ENCODE results near the gene NF2. TPM values are rescaled to one million over a fixed set of nuclear protein-coding genes. Genes with fewer than 3 reads are reported as not detected.

The NF2 gene
- total RNA-seq, 1 donor, result 65.9 TPM

DNA sequence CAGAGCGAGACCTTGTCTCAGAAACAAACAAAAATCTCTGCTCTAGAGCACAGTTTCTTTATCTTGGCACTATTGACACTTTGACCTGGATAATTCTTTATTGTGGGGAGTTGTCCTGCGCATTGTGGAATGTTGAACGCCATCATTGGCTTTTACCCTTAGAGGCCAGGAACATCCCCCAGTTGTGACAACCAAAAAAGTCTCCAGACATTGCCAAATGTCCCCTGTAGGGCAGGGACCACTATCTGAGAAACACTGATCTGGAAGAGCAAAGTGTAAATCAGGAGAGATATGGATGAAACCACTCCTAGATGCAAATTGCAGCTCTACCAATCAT, 4.8 kb upstream of the NF2 start:
- DNase-seq (ENCODE audit: low read depth), result no peak
- no peak overlapping the region for H3K4me3 ChIP-seq (ENCODE audit: low read depth, low read length)
- TF ChIP-seq, protein P1, sequence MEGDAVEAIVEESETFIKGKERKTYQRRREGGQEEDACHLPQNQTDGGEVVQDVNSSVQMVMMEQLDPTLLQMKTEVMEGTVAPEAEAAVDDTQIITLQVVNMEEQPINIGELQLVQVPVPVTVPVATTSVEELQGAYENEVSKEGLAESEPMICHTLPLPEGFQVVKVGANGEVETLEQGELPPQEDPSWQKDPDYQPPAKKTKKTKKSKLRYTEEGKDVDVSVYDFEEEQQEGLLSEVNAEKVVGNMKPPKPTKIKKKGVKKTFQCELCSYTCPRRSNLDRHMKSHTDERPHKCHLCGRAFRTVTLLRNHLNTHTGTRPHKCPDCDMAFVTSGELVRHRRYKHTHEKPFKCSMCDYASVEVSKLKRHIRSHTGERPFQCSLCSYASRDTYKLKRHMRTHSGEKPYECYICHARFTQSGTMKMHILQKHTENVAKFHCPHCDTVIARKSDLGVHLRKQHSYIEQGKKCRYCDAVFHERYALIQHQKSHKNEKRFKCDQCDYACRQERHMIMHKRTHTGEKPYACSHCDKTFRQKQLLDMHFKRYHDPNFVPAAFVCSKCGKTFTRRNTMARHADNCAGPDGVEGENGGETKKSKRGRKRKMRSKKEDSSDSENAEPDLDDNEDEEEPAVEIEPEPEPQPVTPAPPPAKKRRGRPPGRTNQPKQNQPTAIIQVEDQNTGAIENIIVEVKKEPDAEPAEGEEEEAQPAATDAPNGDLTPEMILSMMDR (IDR thresholded peaks at IDR 0.05; ENCODE audit: insufficient read depth, low read length), result no peak

DNA sequence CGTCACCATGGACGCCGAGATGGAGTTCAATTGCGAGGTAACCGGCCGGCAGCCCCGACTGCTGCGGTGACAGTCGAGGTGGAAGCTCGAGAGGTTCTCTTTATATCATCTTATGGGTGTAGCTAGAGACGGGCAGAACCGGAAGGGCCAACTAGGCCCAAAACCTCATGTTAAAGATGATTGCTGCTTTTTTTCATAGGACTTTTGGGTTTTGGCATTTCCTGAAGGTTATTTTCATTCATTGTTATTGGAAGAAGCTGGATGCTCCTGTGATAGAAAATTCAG, 585 bp downstream of the NF2 start:
- DNase-seq (ENCODE audit: low read depth), result peak; percentile 36
- H3K4me3 ChIP-seq (ENCODE audit: low read depth, low read length), result peak overlapping the region; percentile 81
- TF ChIP-seq, protein P1 (IDR thresholded peaks at IDR 0.05; ENCODE audit: insufficient read depth, low read length), result no peak

- no peak overlapping the region for H3K4me3 ChIP-seq (ENCODE audit: low read depth, low read length)
- TF ChIP-seq, protein P1 (IDR thresholded peaks at IDR 0.05; ENCODE audit: insufficient read depth, low read length), result no peak
- no peak for DNase-seq (ENCODE audit: low read depth)
These were observed 2.1 kb downstream of the NF2 start for GRCh38 chr22:29605527-29605850.

DNA sequence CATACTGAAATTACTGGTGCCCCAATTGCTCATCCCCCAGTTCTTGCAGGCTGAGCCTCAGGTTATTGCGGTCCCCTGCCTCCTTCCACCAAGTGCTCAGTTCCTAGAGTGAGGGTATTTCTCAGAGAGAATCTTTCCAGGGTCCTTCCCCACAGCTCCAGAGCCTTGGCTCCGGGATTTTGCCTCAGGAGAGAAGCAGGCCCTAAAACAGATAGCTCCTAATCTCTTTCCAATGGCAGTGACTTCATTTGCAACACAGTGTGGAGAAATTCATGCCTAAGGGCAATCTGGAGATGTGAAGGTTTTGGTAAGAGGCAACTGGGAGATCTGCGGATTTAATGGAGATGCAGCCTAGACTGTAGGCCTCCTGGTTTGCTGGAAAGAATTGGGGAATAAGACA, 2.9 kb downstream of the NF2 start:
- no peak for DNase-seq (ENCODE audit: low read depth)
- TF ChIP-seq, protein P1 (IDR thresholded peaks at IDR 0.05; ENCODE audit: insufficient read depth, low read length), result no peak
- no peak overlapping the region for H3K4me3 ChIP-seq (ENCODE audit: low read depth, low read length)

GRCh38 chr22:29607426-29607825, 4.0 kb downstream of the NF2 start:
- TF ChIP-seq, protein P1 (IDR thresholded peaks at IDR 0.05; ENCODE audit: insufficient read depth, low read length), result no peak
- no peak overlapping the region for H3K4me3 ChIP-seq (ENCODE audit: low read depth, low read length)
- DNase-seq (ENCODE audit: low read depth), result peak; percentile 48

GRCh38 chr22:29609139-29609538, 5.7 kb downstream of the NF2 start:
- DNase-seq (ENCODE audit: low read depth), result no peak
- TF ChIP-seq, protein P1 (IDR thresholded peaks at IDR 0.05; ENCODE audit: insufficient read depth, low read length), result no peak
- no peak overlapping the region for H3K4me3 ChIP-seq (ENCODE audit: low read depth, low read length)

GRCh38 chr22:29610780-29611179, 7.3 kb downstream of the NF2 start:
- DNase-seq (ENCODE audit: low read depth), result no peak
- TF ChIP-seq, protein P1 (IDR thresholded peaks at IDR 0.05; ENCODE audit: insufficient read depth, low read length), result no peak
- no peak overlapping the region for H3K4me3 ChIP-seq (ENCODE audit: low read depth, low read length)
